ENCODE measurements around the gene CAPRIN2. TPM values are rescaled to one million over a fixed set of nuclear protein-coding genes. Genes with fewer than 3 reads are reported as not detected.
A peak's percentile ranks its signal among the peaks of the same experiment; 100 is the strongest.

The CAPRIN2 gene
- total RNA-seq, 1 donor from 2014 or later = 28.9 TPM

DNA sequence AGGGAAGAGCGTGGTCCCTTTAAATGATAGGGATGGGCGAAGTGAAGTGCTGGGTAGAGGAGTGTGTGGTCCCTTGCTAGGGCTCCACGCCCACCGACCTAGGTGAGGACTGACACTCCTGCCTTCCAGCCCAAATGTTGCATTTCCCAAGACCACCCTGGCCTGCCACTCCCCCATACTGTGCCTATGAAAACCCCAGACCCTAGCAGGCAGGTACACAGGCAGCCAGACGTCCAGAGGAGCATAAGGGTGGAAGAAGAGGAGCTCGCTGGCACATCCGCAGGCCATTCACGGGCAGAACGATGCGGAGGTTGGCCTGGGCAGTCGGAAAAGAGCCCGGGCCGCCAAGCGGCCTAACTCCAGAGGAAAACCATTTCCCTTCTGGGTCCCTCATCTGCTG, 58.3 kb downstream of the CAPRIN2 start:
- Mint-ChIP-seq H3K27ac (ENCODE audit: unreplicated experiment) (no peak overlapping the region), H3K4me1 (peaks cover 42% of the 10 kb centered on the region), H3K36me3 (ENCODE audit: low read depth) (no peaks in the 10 kb centered on the region), H3K9me3 (no peaks in the 10 kb centered on the region), H3K27me3 (ENCODE audit: low read depth) (no peaks in the 10 kb centered on the region), H3K4me3 (no peak overlapping the region)
- no peak for DNase-seq (ENCODE audit: low read depth, low spot score)
- TF ChIP-seq, protein P1, sequence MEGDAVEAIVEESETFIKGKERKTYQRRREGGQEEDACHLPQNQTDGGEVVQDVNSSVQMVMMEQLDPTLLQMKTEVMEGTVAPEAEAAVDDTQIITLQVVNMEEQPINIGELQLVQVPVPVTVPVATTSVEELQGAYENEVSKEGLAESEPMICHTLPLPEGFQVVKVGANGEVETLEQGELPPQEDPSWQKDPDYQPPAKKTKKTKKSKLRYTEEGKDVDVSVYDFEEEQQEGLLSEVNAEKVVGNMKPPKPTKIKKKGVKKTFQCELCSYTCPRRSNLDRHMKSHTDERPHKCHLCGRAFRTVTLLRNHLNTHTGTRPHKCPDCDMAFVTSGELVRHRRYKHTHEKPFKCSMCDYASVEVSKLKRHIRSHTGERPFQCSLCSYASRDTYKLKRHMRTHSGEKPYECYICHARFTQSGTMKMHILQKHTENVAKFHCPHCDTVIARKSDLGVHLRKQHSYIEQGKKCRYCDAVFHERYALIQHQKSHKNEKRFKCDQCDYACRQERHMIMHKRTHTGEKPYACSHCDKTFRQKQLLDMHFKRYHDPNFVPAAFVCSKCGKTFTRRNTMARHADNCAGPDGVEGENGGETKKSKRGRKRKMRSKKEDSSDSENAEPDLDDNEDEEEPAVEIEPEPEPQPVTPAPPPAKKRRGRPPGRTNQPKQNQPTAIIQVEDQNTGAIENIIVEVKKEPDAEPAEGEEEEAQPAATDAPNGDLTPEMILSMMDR (conservative IDR thresholded peaks at IDR 0.05) = no peak

GRCh38 chr12:30696103-30696408, 58.7 kb downstream of the CAPRIN2 start:
- Mint-ChIP-seq H3K4me1 (peaks cover 46% of the 10 kb centered on the region), H3K27me3 (ENCODE audit: low read depth) (no peaks in the 10 kb centered on the region), H3K36me3 (ENCODE audit: low read depth) (no peaks in the 10 kb centered on the region), H3K9me3 (no peaks in the 10 kb centered on the region), H3K27ac (ENCODE audit: unreplicated experiment) (peak overlapping the region; percentile 92), H3K4me3 (peak overlapping the region; percentile 99)
- no peak for DNase-seq (ENCODE audit: low read depth, low spot score)
- TF ChIP-seq, protein P1 (conservative IDR thresholded peaks at IDR 0.05) = no peak

- Mint-ChIP-seq H3K27me3 (ENCODE audit: low read depth) (no peaks in the 10 kb centered on the region), H3K4me1 (peaks cover 41% of the 10 kb centered on the region), H3K36me3 (ENCODE audit: low read depth) (no peaks in the 10 kb centered on the region), H3K9me3 (no peaks in the 10 kb centered on the region), H3K4me3 (peak within 1 kb of the TSS; percentile 99), H3K27ac (ENCODE audit: unreplicated experiment) (peak within 1 kb of the TSS; percentile 92)
- DNase-seq (ENCODE audit: low read depth, low spot score) = peak; percentile 85
- TF ChIP-seq, protein P1 (conservative IDR thresholded peaks at IDR 0.05) = peak; percentile 70
Observed at GRCh38 chr12:30695199-30696102, 59.3 kb downstream of the CAPRIN2 start, which contains the start of gene IPO8. Gene IPO8, minus strand, starts transcription at chr12:30695869. Its CDS starts 222 bp downstream, at chr12:30695647.

GRCh38 chr12:30694412-30695198, 60.1 kb downstream of the CAPRIN2 start:
- H3K4me3 Mint-ChIP-seq = peak overlapping the region; percentile 99
- H3K36me3 Mint-ChIP-seq (ENCODE audit: low read depth) = no peaks in the 10 kb centered on the region
- peak; percentile 18 for DNase-seq (ENCODE audit: low read depth, low spot score)
- TF ChIP-seq, protein P1 (conservative IDR thresholded peaks at IDR 0.05) = no peak
- no peaks in the 10 kb centered on the region for H3K27me3 Mint-ChIP-seq (ENCODE audit: low read depth)
- H3K4me1 Mint-ChIP-seq = peaks cover 41% of the 10 kb centered on the region
- no peaks in the 10 kb centered on the region for H3K9me3 Mint-ChIP-seq
- peak overlapping the region; percentile 91 for H3K27ac Mint-ChIP-seq (ENCODE audit: unreplicated experiment)

- TF ChIP-seq, protein P1 (conservative IDR thresholded peaks at IDR 0.05) = no peak
- Mint-ChIP-seq H3K27ac (ENCODE audit: unreplicated experiment) (no peak overlapping the region), H3K4me3 (peak overlapping the region; percentile 0), H3K27me3 (ENCODE audit: low read depth) (no peaks in the 10 kb centered on the region), H3K9me3 (no peaks in the 10 kb centered on the region), H3K36me3 (ENCODE audit: low read depth) (no peaks in the 10 kb centered on the region), H3K4me1 (peaks cover 38% of the 10 kb centered on the region)
- no peak for DNase-seq (ENCODE audit: low read depth, low spot score)
Observed at GRCh38 chr12:30692470-30692869, 62.3 kb downstream of the CAPRIN2 start.
